DOHH2 (cell line): ENCODE data around the gene TCP1.

Source experiments
- CTCF ChIP-seq: fragments of 200-600 bp; sonication (generic); IDR thresholded peaks from one replicate; pipeline ENCODE4 v1.5.1; 2014; ENCODE audit warnings: antibody characterized with exemption, mild to moderate bottlenecking, low read depth, low read length; ENCODE audit not compliant: poor library complexity, severe bottlenecking
- EZH2phosphoT487 ChIP-seq: fragments of 200-600 bp; sonication (generic); IDR thresholded peaks from 2 replicates; pipeline ENCODE4 v1.6.1; 2017; ENCODE audit warnings: borderline replicate concordance, mild to moderate bottlenecking, antibody characterized with exemption, low read length, moderate library complexity, mixed read lengths

- TF ChIP-seq CTCF (no peak), EZH2phosphoT487 (no peak)
Observed at GRCh38 chr6:159790956-159791598, 1.7 kb upstream of the TCP1 start.
